ENCODE measurements around the gene ZDHHC14. TPM values are rescaled to one million over a fixed set of nuclear protein-coding genes. Genes with fewer than 3 reads are reported as not detected.

ZDHHC14 gene
- total RNA-seq, 3 donors from 2014 or later: 4.8 to 9.8 (median 8.5) TPM

DNA sequence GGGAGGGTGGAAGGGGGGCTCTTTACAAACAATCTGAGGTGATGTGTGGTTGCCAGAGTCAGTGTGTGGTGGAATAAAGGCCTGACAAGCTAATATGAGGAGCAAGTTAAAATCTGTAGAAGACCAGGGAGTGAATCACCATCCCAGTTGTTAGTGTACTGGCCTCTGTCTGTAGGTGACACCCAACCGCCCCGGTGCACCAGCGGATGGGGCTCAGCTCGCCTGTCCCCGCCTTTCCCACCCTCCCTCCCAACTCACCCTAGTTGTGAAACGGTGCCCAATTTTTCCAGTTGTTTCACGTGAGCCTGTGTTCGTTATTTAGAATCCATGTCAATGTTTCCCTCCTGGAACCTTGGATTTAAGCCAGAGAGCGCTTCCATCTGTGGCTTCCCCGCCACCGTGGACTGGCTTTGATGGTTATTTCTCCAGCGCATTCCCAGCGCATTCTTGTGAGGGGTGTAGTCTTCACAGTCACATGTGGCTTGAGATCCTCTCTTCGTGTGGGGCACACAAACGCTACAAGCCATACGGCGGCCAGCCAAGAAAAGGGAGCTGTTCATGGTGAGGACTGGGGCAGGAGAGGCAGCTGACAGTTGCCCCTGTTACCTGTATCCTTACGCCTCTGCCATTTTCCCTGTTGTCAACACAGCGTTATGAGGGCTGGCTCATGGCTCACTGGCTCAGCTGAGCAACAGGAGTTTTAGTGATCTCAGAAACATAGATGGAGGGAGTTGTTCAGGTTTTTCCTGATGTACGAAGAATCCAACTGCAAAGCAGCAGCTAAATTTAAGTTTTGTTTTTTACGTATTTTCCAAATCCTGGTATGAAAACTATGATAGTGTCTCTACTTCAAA is 137.6 kb downstream of the ZDHHC14 start:
- Histone ChIP-seq H3K27ac (peak overlapping the region in 1 of 2 donors; percentile 13), H3K4me1 (no peaks in the 10 kb centered on the region), H3K36me3 (no peaks in the 10 kb centered on the region), H3K4me3 (no peak overlapping the region), H3K27me3 (no peaks in the 10 kb centered on the region), H3K9me3 (no peaks in the 10 kb centered on the region)
- peak in 1 of 3 donors; percentile 36 for TF ChIP-seq POLR2AphosphoS5 (IDR thresholded peaks at IDR 0.05)
- TF ChIP-seq POLR2A (IDR thresholded peaks at IDR 0.05): no peak
- TF ChIP-seq, protein P1, sequence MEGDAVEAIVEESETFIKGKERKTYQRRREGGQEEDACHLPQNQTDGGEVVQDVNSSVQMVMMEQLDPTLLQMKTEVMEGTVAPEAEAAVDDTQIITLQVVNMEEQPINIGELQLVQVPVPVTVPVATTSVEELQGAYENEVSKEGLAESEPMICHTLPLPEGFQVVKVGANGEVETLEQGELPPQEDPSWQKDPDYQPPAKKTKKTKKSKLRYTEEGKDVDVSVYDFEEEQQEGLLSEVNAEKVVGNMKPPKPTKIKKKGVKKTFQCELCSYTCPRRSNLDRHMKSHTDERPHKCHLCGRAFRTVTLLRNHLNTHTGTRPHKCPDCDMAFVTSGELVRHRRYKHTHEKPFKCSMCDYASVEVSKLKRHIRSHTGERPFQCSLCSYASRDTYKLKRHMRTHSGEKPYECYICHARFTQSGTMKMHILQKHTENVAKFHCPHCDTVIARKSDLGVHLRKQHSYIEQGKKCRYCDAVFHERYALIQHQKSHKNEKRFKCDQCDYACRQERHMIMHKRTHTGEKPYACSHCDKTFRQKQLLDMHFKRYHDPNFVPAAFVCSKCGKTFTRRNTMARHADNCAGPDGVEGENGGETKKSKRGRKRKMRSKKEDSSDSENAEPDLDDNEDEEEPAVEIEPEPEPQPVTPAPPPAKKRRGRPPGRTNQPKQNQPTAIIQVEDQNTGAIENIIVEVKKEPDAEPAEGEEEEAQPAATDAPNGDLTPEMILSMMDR (IDR thresholded peaks at IDR 0.05): no peak
- no peak for DNase-seq (ENCODE audit: low spot score in 2 of 2)
- intact Hi-C loops (cut with DNase I; ENCODE audit: low total_unique reads): no loop called here

GRCh38 chr6:157519255-157520116 is 138.5 kb downstream of the ZDHHC14 start:
- no peaks in the 10 kb centered on the region for H3K36me3 ChIP-seq
- DNase-seq (ENCODE audit: low spot score in 2 of 2): no peak
- no peaks in the 10 kb centered on the region for H3K27me3 ChIP-seq
- TF ChIP-seq, protein P1 (IDR thresholded peaks at IDR 0.05): no peak
- no peaks in the 10 kb centered on the region for H3K4me1 ChIP-seq
- H3K4me3 ChIP-seq: no peak overlapping the region
- H3K9me3 ChIP-seq: no peaks in the 10 kb centered on the region
- intact Hi-C loops (cut with DNase I; ENCODE audit: low total_unique reads): no loop called here
- H3K27ac ChIP-seq: no peak overlapping the region

DNA sequence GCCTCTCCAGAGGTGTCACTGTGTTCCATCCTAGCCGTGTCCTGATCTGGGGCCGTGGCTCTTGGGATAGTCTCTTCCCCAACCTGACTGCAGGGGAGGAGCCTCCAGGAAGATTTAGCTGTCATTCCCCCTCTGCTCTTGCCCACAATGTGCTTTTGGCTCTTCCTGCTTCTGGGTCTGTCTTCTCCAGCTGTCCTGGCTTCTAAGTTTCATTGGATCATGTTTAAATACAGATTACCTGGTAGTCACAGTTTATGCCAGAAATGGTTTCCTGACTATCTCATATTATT is 139.1 kb downstream of the ZDHHC14 start:
- Histone ChIP-seq H3K4me1 (no peaks in the 10 kb centered on the region), H3K9me3 (no peaks in the 10 kb centered on the region), H3K27ac (no peak overlapping the region), H3K27me3 (no peaks in the 10 kb centered on the region), H3K36me3 (no peaks in the 10 kb centered on the region), H3K4me3 (no peak overlapping the region)
- TF ChIP-seq, protein P1 (IDR thresholded peaks at IDR 0.05): no peak
- TF ChIP-seq POLR2A (IDR thresholded peaks at IDR 0.05): no peak
- no peak for TF ChIP-seq POLR2AphosphoS5 (IDR thresholded peaks at IDR 0.05)
- DNase-seq (ENCODE audit: low spot score in 2 of 2): no peak
- intact Hi-C loops (cut with DNase I; ENCODE audit: low total_unique reads): no loop called here

- Histone ChIP-seq H3K27me3 (no peaks in the 10 kb centered on the region), H3K27ac (no peak overlapping the region), H3K4me3 (no peak overlapping the region), H3K36me3 (no peaks in the 10 kb centered on the region), H3K4me1 (no peaks in the 10 kb centered on the region), H3K9me3 (no peaks in the 10 kb centered on the region)
- intact Hi-C loops (cut with DNase I; ENCODE audit: low total_unique reads): no loop called here
- TF ChIP-seq POLR2AphosphoS5 (IDR thresholded peaks at IDR 0.05): no peak
- TF ChIP-seq POLR2A (IDR thresholded peaks at IDR 0.05): no peak
- TF ChIP-seq, protein P1 (IDR thresholded peaks at IDR 0.05): no peak
- no peak for DNase-seq (ENCODE audit: low spot score in 2 of 2)
Observed at GRCh38 chr6:157520596-157521361, 139.8 kb downstream of the ZDHHC14 start.
